COR-L47 (cell line): ENCODE results near the gene DCST1.
A peak's percentile ranks its signal among the peaks of the same experiment; 100 is the strongest.
"Not testable (repeated sequence)": the region's sequence is repeated elsewhere in the genome, so short reads cannot be mapped to it uniquely, and the experiment has no call there.

Experiments
- DNase-seq: peaks from one replicate; lab custom pipeline; 2025; lab: John Stamatoyannopoulos, UW

The DCST1 gene, protein sequence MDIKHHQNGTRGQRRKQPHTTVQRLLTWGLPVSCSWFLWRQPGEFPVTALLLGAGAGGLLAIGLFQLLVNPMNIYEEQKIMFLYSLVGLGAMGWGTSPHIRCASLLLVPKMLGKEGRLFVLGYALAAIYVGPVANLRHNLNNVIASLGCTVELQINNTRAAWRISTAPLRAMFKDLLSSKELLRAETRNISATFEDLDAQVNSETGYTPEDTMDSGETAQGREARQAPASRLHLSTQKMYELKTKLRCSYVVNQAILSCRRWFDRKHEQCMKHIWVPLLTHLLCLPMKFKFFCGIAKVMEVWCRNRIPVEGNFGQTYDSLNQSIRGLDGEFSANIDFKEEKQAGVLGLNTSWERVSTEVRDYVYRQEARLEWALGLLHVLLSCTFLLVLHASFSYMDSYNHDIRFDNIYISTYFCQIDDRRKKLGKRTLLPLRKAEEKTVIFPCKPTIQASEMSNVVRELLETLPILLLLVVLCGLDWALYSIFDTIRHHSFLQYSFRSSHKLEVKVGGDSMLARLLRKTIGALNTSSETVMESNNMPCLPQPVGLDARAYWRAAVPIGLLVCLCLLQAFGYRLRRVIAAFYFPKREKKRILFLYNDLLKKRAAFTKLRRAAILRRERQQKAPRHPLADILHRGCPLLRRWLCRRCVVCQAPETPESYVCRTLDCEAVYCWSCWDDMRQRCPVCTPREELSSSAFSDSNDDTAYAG

DNA sequence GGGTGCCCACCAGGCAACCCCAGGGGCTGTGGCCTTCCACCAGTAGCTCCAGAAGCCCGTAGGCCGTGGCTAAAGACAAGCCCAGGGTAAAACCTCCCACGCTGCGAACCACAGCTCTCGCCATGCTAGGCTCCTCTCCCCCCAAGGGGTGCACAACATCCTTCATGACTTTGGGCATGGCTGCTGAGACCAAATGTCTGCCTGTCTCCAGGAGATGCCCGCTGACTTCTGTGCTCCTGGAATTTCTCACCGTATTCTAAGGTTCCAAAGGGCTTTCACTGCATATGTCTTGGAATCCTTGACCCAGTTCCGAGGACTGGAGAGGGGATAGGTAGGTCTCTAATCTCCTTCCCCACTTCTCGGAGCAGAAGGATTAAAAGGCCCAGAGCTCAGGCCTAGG is at the start of gene DCST1, which contains the start of gene DCST2:
Gene DCST1, plus strand, starts transcription at position 301 of the 400 bp plus-strand sequence. CDS start 213 bp downstream, outside the sequence.
Gene DCST2, minus strand, starts transcription at position 258 of the 400 bp plus-strand sequence. Its CDS starts 80 bp downstream, at position 178.
- DNase-seq, result no peak

DNA sequence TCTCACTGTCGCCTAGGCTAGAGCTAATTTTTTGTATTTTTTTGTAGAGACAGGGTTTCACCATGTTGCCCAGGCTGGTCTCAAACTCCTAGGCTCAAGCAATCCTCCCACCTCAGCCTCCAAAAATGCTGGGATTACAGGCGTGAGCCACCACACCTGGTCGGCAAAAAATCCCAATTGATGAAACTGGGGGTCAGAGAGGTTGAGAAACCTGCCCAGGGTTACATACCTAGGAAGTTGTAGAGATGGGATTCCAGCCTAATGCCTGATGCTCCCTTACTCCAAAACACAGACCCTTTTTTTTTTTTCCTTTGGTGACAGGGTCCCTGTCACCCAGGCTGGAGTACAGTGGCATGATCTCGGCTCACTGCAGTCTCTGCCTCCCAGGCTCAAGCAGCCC is 46.9 kb upstream of the DCST1 start:
- DNase-seq, result not testable (repeated sequence)

DNA sequence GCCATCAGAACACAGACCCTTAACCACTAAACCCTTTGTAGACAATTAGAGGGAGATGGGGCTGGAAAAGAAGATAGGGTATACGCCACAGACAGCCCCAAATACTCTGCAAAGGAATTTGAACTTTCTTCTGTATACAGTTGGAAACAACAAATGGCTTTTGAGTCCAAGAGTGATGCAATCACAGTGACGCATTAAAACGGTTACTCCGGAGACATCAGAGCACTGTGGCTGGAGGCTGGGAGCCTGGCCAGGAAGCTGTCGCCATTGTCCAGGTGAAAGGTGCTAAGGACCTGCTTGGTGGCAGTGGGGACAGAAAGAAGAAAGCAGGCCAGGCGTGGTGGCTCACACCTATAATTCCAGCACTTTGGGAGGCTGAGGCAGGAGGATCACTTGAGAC is 46.3 kb upstream of the DCST1 start:
- DNase-seq, result no peak

DNA sequence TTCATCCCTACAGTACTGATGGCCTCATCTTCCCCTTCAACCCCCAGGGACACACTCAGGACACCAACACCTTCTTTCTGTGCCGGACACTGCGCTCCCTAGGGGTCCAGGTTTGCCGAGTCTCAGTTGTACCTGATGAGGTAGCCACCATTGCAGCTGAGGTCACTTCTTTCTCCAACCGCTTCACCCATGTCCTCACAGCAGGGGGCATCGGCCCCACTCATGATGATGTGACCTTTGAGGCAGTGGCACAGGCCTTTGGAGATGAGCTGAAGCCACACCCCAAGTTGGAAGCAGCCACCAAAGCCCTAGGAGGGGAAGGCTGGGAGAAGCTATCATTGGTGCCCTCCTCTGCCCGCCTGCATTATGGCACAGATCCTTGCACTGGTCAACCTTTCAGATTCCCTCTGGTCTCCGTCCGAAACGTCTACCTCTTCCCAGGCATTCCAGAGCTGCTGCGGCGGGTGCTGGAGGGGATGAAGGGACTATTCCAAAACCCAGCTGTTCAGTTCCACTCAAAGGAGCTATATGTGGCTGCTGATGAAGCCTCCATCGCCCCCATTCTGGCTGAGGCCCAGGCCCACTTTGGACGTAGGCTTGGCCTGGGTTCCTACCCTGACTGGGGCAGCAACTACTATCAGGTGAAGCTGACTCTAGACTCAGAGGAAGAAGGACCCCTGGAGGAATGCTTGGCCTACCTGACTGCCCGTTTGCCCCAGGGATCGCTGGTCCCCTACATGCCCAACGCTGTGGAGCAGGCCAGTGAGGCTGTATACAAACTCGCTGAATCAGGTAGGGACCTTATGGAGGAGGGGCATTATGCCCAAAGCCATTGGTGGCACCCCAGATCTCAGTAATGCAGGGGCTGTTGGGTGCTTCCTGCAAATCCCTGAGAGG is 45.3 kb upstream of the DCST1 start:
- no peak for DNase-seq

DNA sequence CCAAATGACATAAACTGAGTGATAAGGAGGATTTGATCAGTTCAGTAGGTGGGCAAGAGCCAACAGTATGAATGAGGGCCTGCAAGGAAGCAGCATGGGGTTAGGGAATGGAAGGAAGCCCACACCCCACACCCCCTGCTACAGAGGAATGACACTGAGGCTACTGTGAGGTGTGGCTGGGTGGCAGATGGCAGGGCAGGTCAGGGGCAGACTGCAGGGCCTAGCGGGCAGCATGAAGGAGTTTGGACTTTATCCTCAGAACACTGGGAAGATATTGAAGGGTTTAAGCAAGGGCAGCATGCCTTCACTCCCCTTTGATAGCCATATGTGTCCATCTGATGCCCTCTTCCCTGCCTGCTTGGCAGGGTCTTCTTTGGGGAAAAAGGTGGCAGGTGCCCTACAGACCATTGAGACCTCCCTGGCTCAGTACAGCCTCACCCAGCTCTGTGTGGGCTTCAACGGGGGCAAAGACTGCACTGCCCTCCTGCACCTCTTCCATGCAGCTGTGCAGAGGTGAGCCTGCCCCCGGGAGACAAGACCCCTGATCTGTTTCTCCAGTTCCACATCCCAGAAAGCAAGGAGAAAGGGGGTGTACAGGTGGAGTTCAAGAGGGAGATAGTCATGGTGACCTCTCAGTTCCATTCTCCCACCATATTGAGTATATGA is 44.3 kb upstream of the DCST1 start:
- DNase-seq, result no peak

DNA sequence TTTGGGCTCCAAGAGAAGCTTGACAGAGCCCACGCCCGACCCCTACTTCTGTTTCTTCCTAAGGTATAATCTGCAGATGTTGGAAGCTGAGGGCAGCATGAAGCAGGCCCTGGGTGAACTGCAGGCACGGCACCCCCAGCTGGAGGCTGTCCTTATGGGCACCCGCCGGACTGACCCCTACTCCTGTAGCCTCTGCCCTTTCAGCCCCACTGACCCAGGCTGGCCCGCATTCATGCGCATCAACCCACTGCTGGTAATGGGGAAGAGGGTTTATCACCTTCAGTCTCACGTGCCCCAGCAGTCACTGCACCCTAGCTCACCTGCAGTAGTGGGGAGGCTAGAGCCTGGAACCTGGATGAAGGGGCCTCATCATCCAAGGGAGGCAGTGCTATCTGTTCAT is 43.3 kb upstream of the DCST1 start:
- no peak for DNase-seq

DNA sequence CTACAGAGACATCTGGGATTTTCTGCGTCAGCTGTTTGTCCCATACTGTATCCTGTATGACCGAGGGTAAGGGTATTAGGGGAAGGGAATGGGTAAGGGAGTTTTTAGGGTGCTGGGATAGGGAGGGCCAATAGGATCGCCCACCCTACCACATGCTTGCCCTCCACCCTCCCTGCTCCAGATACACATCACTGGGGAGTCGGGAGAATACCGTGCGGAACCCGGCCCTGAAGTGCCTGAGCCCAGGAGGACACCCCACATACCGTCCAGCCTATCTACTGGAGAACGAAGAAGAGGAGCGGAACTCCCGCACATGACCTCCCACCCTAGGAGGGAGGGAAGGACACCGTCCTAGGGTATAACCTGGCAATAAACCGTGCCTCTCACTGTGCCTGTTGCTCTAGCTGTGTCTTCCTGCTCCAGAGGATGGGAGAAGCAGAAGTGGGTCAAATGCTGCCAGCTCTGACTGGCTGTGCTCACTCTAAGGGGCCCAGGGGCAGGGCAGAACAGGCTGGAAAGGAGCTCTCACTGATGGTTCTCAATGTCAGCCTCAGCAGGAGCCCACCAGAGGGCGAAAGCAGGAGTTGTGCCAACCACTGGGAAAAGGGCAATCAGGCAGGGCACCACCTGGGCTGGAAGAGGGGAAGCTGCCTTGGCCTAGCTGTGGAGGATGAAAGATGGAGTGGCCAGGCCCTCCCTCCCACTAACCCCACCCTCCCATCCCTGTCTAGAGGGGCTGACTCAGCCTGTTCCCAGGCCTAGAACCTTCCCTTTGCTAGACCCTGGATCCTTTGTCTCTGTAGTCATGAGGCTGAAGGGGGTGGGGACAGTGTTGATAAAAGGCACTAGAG is 40.7 kb upstream of the DCST1 start:
- DNase-seq, result no peak

DNA sequence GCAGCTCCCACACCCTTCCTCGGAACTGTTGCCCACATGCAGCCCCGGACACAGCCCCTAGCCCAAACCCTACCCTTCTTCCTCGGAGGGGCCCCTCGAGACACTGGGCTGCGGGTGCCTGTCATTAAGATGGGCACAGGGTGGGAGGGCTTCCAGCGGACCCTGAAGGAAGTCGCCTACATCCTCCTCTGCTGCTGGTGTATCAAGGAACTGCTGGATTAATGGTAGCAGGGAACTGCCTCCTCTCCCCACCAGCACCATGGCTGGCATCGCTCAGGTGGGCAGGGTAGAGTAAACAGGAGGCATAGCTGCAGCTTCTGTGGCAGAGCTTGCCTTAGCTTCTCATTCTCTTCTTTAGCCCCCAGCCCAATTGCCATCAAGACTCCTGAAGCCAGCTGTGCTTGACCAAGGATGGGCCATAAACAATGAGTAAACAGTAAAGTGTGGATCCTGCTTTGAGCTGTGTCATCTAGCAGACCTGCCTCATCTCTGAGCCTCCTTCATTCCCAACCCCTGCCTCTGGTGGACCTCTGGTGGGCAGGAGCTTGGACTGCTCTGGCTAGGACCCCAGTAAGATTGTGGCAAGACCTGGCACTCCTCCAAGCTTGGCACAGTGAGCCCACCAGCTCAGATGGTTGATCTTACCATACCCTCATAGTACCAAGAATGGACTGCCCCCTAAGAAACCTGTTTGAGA is 39.9 kb upstream of the DCST1 start, which contains the start of gene LENEP:
Gene LENEP, plus strand, starts transcription at position 15 of the 697 bp plus-strand sequence. Its CDS starts 22 bp downstream, at position 37.
- no peak for DNase-seq

DNA sequence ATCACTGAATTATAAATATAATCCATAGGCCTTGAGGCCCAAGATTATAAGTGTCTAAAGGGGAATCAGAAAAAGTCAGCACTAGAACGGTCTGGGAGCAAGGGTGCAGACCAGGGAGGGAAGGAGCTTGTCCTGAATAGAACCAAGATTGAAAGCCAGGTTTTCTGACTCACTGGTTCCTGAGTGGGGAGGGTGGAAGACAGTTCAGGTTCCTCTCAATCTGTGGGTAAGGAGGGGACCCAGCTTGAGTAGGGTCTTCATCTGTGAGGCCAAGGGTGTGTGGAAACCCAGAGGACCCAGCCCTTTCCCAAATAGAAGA is 39.4 kb upstream of the DCST1 start:
- no peak for DNase-seq

DNA sequence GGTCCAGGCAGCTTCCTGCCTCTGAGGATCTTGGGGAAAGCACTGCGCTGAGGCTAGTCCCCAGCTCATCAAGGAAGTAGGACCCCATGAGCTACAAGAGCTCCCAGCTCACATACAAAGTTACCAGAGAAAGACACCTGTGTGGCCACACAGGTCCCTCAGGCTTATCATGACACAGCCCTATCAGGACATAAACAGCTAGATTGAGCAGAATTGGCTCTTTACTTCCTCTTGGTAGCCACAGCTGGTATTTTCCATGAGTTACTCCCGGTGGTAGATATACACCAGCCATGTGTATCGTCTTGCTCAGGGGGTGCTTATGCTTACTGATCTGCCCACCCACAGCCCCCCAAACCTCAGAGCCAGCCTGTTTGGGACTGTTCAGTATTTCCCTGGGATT is 39.0 kb upstream of the DCST1 start:
- no peak for DNase-seq

DNA sequence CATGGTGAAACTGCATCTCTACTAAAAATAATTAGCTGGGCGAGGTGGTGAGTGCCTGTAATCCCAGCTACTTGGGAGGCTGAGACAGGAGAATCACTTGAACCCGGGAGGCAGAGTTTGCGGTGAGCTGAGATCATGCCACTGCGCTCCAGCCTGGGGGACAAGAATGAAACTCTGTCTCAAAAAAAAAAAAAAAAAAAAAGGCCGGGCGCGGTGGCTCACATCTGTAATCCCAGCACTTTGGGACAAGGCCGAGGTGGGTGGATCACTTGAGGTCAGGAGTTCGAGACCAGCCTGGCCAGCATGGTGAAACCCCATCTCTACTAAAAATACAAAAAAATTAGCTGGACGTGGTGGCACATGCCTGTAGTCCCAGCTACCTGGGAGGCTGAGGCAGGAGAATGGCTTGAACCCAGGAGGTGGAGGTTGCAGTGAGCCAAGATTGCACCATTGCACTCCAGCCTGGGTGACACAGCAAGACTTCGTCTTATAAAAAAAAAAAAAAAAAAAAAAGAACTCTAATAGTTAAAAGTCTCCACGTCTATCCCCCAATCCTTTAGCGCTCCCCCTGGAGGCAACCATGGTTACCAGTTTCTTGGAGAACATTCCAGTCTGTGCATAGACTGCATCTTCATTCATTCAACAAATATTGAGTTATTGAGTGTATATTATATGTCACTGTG is 38.2 kb upstream of the DCST1 start:
- peak; percentile 23 for DNase-seq

DNA sequence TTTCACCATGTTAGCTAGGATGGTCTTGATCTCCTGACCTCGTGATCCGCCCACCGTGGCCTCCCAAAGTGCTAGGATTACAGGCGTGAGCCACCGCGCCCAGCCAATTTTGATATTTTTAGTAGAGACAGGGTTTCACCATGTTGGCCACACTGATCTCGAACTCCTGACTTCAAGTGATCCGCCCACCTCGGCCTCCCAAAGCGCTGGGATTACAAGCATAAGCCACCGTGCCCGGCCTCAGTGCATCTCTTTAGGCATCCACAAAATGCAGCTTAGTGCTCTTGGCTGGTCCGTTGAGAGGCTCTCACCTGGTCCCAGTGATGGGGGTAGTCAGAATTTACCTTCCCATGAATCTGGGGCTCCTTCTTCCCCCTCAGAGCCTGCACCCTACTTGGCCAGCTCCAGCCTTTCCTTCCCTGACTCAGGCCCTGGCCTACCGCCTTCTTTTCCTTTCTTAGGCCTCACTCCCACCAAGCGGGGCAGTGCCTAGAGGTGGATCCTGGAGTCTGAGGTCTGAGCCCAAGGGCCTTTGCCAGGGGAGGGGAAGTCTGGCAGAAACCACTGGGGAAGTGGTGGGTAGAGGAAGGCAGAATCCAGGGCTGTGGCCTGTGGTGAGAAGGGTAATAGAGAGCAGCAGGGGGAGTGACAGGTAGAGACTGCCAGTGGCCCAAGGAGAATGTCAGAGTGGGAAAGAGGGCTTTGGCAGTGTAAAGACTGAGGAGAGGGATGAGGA is 36.5 kb upstream of the DCST1 start:
- DNase-seq, result no peak

DNA sequence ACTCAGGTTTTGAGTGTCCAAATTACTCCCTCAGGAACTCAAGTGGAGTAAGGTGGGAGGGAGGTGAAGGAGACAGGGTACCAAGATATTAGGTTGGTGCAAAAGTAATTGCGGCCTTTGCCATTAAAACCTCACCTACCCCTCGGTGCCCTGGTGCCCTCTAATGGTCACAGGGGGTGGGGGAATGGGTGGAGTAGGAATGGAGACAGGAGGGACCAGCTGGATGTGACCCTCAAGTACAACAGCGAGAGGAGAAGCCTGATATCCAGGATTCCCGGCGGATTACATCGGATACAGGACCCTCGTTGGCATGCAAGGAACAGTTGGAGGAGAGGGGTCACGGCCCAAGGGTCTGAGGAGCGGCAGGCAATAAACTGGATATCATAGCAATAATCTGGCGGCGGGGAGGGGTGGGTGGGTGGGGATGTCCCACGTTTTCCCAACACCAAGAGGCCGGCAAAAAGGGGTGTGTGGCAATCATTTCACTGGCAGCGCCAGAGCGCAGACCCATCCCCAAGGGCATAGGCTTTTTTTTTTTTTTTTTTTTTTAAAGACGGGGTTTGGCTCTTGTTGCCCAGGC is 35.3 kb upstream of the DCST1 start:
- DNase-seq, result no peak

DNA sequence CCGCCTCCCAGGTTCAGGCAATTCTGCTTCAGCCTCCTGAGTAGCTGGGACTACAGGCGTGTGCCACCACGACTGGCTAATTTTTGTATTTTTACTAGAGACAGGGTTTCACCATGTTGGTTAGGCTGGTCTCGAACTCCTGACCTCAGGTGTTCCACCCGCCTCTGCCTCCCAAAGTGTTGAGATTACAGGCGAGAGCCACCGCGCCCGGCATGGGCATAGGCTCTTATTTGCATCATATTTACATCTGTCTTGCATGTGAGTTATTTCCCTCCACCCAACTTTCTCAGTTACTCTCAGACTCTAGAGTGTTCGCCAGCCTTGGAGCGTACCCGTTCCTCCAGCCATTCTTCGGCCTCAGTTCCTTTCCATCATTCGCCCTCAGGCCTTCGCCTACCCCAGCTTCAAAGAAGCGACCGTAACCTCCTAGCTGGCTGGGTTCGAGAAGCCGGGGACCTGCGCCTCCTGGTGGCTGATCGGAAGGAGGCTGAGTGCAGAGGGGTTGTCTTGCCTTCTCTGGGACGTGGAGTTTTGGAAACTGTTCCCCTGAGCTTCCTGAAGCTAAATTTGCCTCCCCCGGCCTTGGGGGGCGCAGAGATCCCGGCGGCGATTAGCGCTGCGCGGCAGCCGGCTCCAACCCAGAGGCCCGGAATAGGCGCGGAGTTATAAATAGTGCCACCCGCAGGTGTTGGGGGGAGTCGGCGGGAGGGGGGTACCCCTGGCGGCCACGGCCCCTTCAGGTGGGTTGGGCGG is 34.6 kb upstream of the DCST1 start:
- no peak for DNase-seq

DNA sequence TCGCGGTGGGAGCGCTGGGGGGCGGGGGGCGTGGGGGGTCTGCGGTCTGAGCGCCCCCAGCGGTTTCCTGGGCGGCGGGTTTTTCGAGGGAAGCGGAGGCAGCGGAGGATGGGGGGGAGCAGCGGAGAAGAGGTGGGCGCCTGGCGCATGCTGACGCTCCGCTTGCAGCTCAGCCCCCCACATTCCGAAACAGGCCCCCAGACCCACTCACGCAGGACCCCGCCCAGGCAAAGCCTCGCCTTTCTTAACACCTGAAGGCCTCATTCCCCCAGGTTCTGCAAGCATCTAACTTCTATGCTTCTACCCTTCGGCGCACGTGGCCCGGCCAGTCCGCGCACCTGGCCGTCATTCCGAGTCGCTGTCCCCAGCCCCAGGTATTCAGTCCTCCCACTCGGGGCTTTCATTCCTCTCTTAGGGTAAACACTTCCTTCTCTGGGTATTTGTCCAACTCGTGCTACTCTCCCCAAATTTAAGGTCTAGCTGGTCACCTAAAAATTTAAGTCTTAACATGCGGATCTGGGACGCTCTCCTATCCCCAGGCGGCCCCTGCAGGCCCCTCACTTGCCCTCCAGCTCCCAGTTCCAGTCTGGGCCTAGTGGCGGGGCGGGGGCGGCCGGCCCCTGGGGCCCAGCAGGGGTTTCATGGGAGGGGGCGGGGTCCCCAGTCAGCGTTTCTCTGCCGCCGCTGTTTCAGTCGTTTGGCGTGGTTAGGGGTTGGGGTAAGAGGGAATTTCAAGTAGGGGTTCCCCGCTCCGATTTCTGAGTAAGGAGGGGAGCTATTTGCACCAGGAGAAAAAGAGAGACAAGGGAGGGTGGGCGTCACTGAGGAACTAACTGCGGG is 33.8 kb upstream of the DCST1 start:
- DNase-seq, result peak; percentile 29

DNA sequence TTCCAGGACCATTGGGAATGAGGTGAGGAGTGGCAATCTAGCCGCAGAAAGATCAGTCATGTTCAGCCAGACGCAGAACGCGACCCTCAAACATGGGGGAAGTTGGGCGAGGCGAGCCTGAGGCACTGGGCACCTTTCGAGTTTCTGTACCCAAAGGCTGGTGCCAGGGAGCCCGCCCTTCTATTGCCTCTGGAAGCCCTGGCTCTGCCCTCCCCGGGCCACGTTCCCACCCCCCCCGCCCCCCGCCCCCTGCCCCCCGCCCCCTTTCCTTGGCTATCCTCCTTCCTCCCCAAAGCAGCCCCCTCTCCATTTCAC is 33.3 kb upstream of the DCST1 start:
- no peak for DNase-seq
